Naive B cell (primary cell): ENCODE results near the gene PRKAG2. TPM values are rescaled to one million over a fixed set of nuclear protein-coding genes. Genes with fewer than 3 reads are reported as not detected.
"Not testable (repeated sequence)": the region's sequence is repeated elsewhere in the genome, so short reads cannot be mapped to it uniquely, and the experiment has no call there.

Experiments
- ATAC-seq, 2 donors: fragments of 150-1000 bp; cut with Tn5 transposase; 2 replicates each; pipeline ENCODE4 v1.10.0; 2021; ENCODE audit warnings: low read depth in 2 of 2, mild to moderate bottlenecking in 2 of 2, moderate library complexity in 2 of 2
- DNase-seq: peaks from one replicate; pipeline ENCODE4 v3.0.0; 2022
- H3K27ac Mint-ChIP-seq, 6 donors: one replicate each; pipeline ENCODE4 v1.8.0; 2020 to 2022; ENCODE audit warnings: mild to moderate bottlenecking in 6 of 6, mixed read lengths in 6 of 6, moderate library complexity in 5 of 6, inconsistent platforms in 2 of 6
- H3K27me3 Mint-ChIP-seq, 3 donors: one replicate each; pipeline ENCODE4 v1.8.0; 2021 to 2022; ENCODE audit warnings: mixed read lengths in 3 of 3, mild to moderate bottlenecking in 1 of 3
- H3K36me3 Mint-ChIP-seq, 2 donors: one replicate each; pipeline ENCODE4 v1.8.0; 2020 to 2022; ENCODE audit warnings: mixed read lengths in 2 of 2, inconsistent platforms in 1 of 2, mild to moderate bottlenecking in 1 of 2
- H3K4me1 Mint-ChIP-seq, 3 donors: one replicate each; pipeline ENCODE4 v1.8.0; 2020 to 2022; ENCODE audit warnings: mixed read lengths in 3 of 3, inconsistent platforms in 1 of 3, mild to moderate bottlenecking in 1 of 3, moderate library complexity in 1 of 3
- H3K4me3 Mint-ChIP-seq, 8 donors: one replicate each; pipeline ENCODE4 v1.8.0; 2020 to 2022; ENCODE audit warnings: mild to moderate bottlenecking in 8 of 8, mixed read lengths in 8 of 8, moderate library complexity in 8 of 8, inconsistent platforms in 2 of 8
- H3K9me3 Mint-ChIP-seq, 7 donors: one replicate each; pipeline ENCODE4 v1.8.0; 2020 to 2022; ENCODE audit warnings: mixed read lengths in 7 of 7, mild to moderate bottlenecking in 5 of 7, inconsistent platforms in 2 of 7, moderate library complexity in 1 of 7
- polyA plus RNA-seq, 6 donors: library from polyadenylated mRNA; unstranded; fragments of 300-500 nt; fragmentation: Illumina TruSeq; gene quantifications; one replicate each; pipeline ENCODE4 v1.2.3, GENCODE V29; 2021; ENCODE audit warnings: low read depth in 6 of 6

The PRKAG2 gene
- polyA plus RNA-seq, 6 donors from 2014 or later, result 16.2 to 25.4 (median 20.0) TPM

- peaks cover 7 to 8% of the 10 kb centered on the region in 2 donors for H3K36me3 Mint-ChIP-seq
- H3K4me3 Mint-ChIP-seq, result no peak overlapping the region
- H3K27me3 Mint-ChIP-seq, result no peaks in the 10 kb centered on the region
- H3K4me1 Mint-ChIP-seq, result peaks cover 0 to 11% (median 10%) of the 10 kb centered on the region in 3 donors
- ATAC-seq (no peak), DNase-seq (no peak)
- H3K27ac Mint-ChIP-seq, result no peak overlapping the region
- H3K9me3 Mint-ChIP-seq, result peaks cover 0 to 4% (median 0%) of the 10 kb centered on the region in 7 donors
These were observed 283.9 kb downstream of the PRKAG2 start for GRCh38 chr7:151592868-151593486.

GRCh38 chr7:151592330-151592729, 284.6 kb downstream of the PRKAG2 start:
- peaks cover 0 to 11% (median 4%) of the 10 kb centered on the region in 3 donors for H3K4me1 Mint-ChIP-seq
- DNase-seq (no peak), ATAC-seq (no peak)
- peaks cover 7 to 8% of the 10 kb centered on the region in 2 donors for H3K36me3 Mint-ChIP-seq
- H3K4me3 Mint-ChIP-seq, result peak overlapping the region in 1 of 8 donors; percentile 47
- peaks cover 0 to 1% (median 0%) of the 10 kb centered on the region in 7 donors for H3K9me3 Mint-ChIP-seq
- H3K27ac Mint-ChIP-seq, result peak overlapping the region in 1 of 6 donors; percentile 22
- H3K27me3 Mint-ChIP-seq, result no peaks in the 10 kb centered on the region

- DNase-seq (no peak), ATAC-seq (no peak)
- H3K4me3 Mint-ChIP-seq, result no peak overlapping the region
- H3K9me3 Mint-ChIP-seq, result no peaks in the 10 kb centered on the region
- peaks cover 0 to 11% (median 0%) of the 10 kb centered on the region in 3 donors for H3K4me1 Mint-ChIP-seq
- peaks cover 7 to 8% of the 10 kb centered on the region in 2 donors for H3K36me3 Mint-ChIP-seq
- no peak overlapping the region for H3K27ac Mint-ChIP-seq
- no peaks in the 10 kb centered on the region for H3K27me3 Mint-ChIP-seq
These were observed 285.0 kb downstream of the PRKAG2 start for GRCh38 chr7:151591866-151592265.

- Mint-ChIP-seq H3K36me3 (peaks cover 12 to 13% of the 10 kb centered on the region in 2 donors), H3K4me3 (no peak overlapping the region), H3K4me1 (peaks cover 0 to 11% (median 0%) of the 10 kb centered on the region in 3 donors), H3K27ac (peak overlapping the region in 2 of 6 donors; percentile 20 to 50), H3K9me3 (no peaks in the 10 kb centered on the region), H3K27me3 (no peaks in the 10 kb centered on the region)
- no peak for ATAC-seq
- no peak for DNase-seq
These were observed 285.8 kb downstream of the PRKAG2 start for GRCh38 chr7:151590850-151591771.

GRCh38 chr7:151590071-151590849, 286.7 kb downstream of the PRKAG2 start:
- ATAC-seq (no peak), DNase-seq (no peak)
- no peaks in the 10 kb centered on the region for H3K9me3 Mint-ChIP-seq
- no peak overlapping the region for H3K4me3 Mint-ChIP-seq
- no peak overlapping the region for H3K27ac Mint-ChIP-seq
- H3K36me3 Mint-ChIP-seq, result peaks cover 15 to 16% of the 10 kb centered on the region in 2 donors
- H3K27me3 Mint-ChIP-seq, result no peaks in the 10 kb centered on the region
- peaks cover 0 to 11% (median 0%) of the 10 kb centered on the region in 3 donors for H3K4me1 Mint-ChIP-seq

- H3K27ac Mint-ChIP-seq, result no peak overlapping the region
- H3K36me3 Mint-ChIP-seq, result peaks cover 15 to 17% of the 10 kb centered on the region in 2 donors
These were observed 287.9 kb downstream of the PRKAG2 start for GRCh38 chr7:151588982-151589381.

GRCh38 chr7:151586531-151587260, 290.2 kb downstream of the PRKAG2 start:
- Mint-ChIP-seq H3K9me3 (no peaks in the 10 kb centered on the region), H3K4me3 (no peak overlapping the region), H3K36me3 (peaks cover 8 to 10% of the 10 kb centered on the region in 2 donors), H3K27ac (peak overlapping the region in 1 of 6 donors; percentile 22), H3K27me3 (no peaks in the 10 kb centered on the region), H3K4me1 (peaks cover 0 to 7% (median 0%) of the 10 kb centered on the region in 3 donors)
- ATAC-seq (no peak), DNase-seq (no peak)

More at GRCh38 chr7:151588982-151589381, 287.9 kb downstream of the PRKAG2 start:
- Mint-ChIP-seq H3K9me3 (no peaks in the 10 kb centered on the region), H3K4me3 (no peak overlapping the region), H3K4me1 (peaks cover 0 to 11% (median 0%) of the 10 kb centered on the region in 3 donors), H3K27me3 (no peaks in the 10 kb centered on the region)
- no peak for ATAC-seq
- DNase-seq, result no peak

GRCh38 chr7:151585744-151586393, 291.0 kb downstream of the PRKAG2 start:
- Mint-ChIP-seq H3K9me3 (peaks cover 0 to 2% (median 0%) of the 10 kb centered on the region in 7 donors), H3K4me3 (no peak overlapping the region), H3K36me3 (peaks cover 9 to 12% of the 10 kb centered on the region in 2 donors), H3K4me1 (peaks cover 0 to 7% (median 0%) of the 10 kb centered on the region in 3 donors), H3K27me3 (no peaks in the 10 kb centered on the region), H3K27ac (no peak overlapping the region)
- DNase-seq (no peak), ATAC-seq (no peak)

- Mint-ChIP-seq H3K9me3 (peaks cover 4 to 23% (median 9%) of the 10 kb centered on the region in 7 donors), H3K4me1 (no peaks in the 10 kb centered on the region), H3K27ac (no peak overlapping the region), H3K4me3 (no peak overlapping the region), H3K36me3 (peaks cover 23 to 25% of the 10 kb centered on the region in 2 donors), H3K27me3 (no peaks in the 10 kb centered on the region)
- ATAC-seq, result no peak
- no peak for DNase-seq
These were observed 295.2 kb downstream of the PRKAG2 start for GRCh38 chr7:151581741-151582140.

GRCh38 chr7:151579644-151580043, 297.3 kb downstream of the PRKAG2 start:
- Mint-ChIP-seq H3K4me3 (no peak overlapping the region), H3K27ac (no peak overlapping the region), H3K9me3 (peaks cover 4 to 23% (median 9%) of the 10 kb centered on the region in 7 donors), H3K4me1 (no peaks in the 10 kb centered on the region), H3K36me3 (peaks cover 13 to 24% of the 10 kb centered on the region in 2 donors), H3K27me3 (no peaks in the 10 kb centered on the region)
- ATAC-seq (no peak), DNase-seq (no peak)

- H3K27ac Mint-ChIP-seq, result no peak overlapping the region
- no peaks in the 10 kb centered on the region for H3K4me1 Mint-ChIP-seq
- DNase-seq, result no peak
- ATAC-seq, result no peak
- H3K27me3 Mint-ChIP-seq, result no peaks in the 10 kb centered on the region
- H3K4me3 Mint-ChIP-seq, result no peak overlapping the region
- H3K36me3 Mint-ChIP-seq, result peaks cover 6 to 18% of the 10 kb centered on the region in 2 donors
- H3K9me3 Mint-ChIP-seq, result peaks cover 4 to 20% (median 8%) of the 10 kb centered on the region in 7 donors
These were observed 301.5 kb downstream of the PRKAG2 start for GRCh38 chr7:151575410-151575809.

GRCh38 chr7:151573046-151573445, 303.9 kb downstream of the PRKAG2 start:
- H3K36me3 Mint-ChIP-seq, ATAC-seq, H3K27ac Mint-ChIP-seq, H3K4me3 Mint-ChIP-seq, DNase-seq, H3K27me3 Mint-ChIP-seq, H3K9me3 Mint-ChIP-seq, H3K4me1 Mint-ChIP-seq: not testable (repeated sequence)
